ENCODE data around the gene NDUFS7. TPM values are rescaled to one million over a fixed set of nuclear protein-coding genes. Genes with fewer than 3 reads are reported as not detected.

The NDUFS7 gene
- total RNA-seq, 1 donor, result 46.0 TPM

DNA sequence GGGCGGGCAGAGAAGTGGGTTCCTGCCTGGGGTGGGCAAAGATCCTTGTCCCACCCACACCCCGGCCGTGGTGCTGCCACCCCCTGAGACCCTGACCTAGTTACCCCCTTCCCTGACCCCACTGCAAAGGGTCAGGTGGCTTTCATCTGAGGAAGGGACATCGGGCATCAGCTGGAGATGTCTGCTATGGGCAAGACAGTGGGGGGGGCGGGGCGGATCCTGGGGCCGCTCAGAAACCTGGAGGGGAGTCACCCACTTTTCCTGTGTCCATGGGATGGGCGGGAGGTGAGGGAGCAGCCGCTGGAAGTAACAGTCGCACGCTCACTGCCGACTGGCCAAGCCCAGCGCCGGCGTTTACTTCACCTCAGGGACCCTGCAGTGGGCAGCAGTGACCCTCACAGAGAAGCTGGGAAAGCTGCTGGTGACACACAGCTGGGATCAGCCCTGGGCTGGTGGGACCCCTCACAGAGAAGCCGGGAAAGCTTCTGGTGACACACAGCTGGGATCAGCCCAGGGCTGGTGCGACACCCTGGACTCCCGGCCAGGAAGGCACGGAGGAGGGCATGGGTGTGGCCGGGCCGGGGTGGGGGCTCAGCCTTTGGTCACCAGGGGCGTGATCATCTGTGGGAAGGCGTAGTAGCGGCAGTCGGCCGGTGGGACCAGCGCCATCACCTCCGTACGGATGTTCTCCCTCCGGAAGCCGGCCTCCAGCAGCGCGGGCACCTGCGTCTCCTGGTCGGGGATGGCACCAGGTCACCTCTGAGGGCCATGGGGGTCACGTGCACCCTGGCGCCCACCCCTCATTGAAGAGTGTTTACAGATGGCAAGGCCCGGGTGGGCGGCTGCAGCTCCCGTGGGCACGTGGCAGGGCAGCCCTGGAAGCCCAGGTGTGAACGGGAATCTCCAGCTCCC lies 13.3 kb downstream of the NDUFS7 start:
- H3K9me3 ChIP-seq (ENCODE audit: low read depth, low read length), result no peaks in the 10 kb centered on the region
- H2AFZ ChIP-seq (ENCODE audit: low read length), result no peak overlapping the region
- no peak overlapping the region for H3K4me3 ChIP-seq (ENCODE audit: insufficient read depth, low read length)
- peaks cover 7% of the 10 kb centered on the region for H3K36me3 ChIP-seq (ENCODE audit: insufficient read depth, low read length)
- peaks cover 11% of the 10 kb centered on the region for H3K4me1 ChIP-seq (ENCODE audit: insufficient read depth, low read length)
- no peaks in the 10 kb centered on the region for H3K79me2 ChIP-seq (ENCODE audit: insufficient read depth, low read length)
- TF ChIP-seq, protein P1, sequence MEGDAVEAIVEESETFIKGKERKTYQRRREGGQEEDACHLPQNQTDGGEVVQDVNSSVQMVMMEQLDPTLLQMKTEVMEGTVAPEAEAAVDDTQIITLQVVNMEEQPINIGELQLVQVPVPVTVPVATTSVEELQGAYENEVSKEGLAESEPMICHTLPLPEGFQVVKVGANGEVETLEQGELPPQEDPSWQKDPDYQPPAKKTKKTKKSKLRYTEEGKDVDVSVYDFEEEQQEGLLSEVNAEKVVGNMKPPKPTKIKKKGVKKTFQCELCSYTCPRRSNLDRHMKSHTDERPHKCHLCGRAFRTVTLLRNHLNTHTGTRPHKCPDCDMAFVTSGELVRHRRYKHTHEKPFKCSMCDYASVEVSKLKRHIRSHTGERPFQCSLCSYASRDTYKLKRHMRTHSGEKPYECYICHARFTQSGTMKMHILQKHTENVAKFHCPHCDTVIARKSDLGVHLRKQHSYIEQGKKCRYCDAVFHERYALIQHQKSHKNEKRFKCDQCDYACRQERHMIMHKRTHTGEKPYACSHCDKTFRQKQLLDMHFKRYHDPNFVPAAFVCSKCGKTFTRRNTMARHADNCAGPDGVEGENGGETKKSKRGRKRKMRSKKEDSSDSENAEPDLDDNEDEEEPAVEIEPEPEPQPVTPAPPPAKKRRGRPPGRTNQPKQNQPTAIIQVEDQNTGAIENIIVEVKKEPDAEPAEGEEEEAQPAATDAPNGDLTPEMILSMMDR (IDR thresholded peaks at IDR 0.05; ENCODE audit: extremely low read depth, low read depth, low read length), result no peak
- H3K27ac ChIP-seq (ENCODE audit: low read depth, low read length), result no peak overlapping the region
- DNase-seq (ENCODE audit: insufficient read length, low spot score, missing footprints), result no peak
- H3K27me3 ChIP-seq (ENCODE audit: insufficient read depth, low read length), result no peaks in the 10 kb centered on the region
- H4K20me1 ChIP-seq (ENCODE audit: insufficient read depth, low read length), result peaks cover 8% of the 10 kb centered on the region
- no peak overlapping the region for H3K4me2 ChIP-seq (ENCODE audit: insufficient read depth, low read length)

DNA sequence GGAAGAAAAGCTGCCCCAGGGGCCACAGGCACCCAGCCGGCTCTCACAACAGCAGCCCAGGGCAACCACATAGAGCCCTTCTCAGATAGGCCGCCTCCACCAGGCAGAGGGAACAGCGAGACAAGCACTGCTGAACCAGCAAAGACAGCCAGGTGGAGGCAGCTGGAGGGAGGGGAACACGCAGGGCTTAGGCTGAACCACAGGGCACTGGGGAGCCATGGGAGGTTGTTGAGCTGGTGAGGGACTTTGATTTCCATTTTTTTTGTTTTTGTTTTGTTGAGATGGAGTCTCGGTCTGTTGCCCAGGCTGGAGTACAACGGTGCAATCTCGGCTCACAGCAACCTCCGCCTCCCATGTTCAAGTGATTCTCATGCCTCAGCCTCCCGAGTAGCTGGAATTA lies 14.1 kb downstream of the NDUFS7 start:
- Histone ChIP-seq H4K20me1 (ENCODE audit: insufficient read depth, low read length) (peaks cover 8% of the 10 kb centered on the region), H3K79me2 (ENCODE audit: insufficient read depth, low read length) (no peaks in the 10 kb centered on the region), H3K9me3 (ENCODE audit: low read depth, low read length) (no peaks in the 10 kb centered on the region), H3K4me1 (ENCODE audit: insufficient read depth, low read length) (peaks cover 11% of the 10 kb centered on the region), H3K36me3 (ENCODE audit: insufficient read depth, low read length) (peaks cover 7% of the 10 kb centered on the region), H3K27me3 (ENCODE audit: insufficient read depth, low read length) (no peaks in the 10 kb centered on the region), H3K4me3 (ENCODE audit: insufficient read depth, low read length) (no peak overlapping the region), H2AFZ (ENCODE audit: low read length) (no peak overlapping the region), H3K4me2 (ENCODE audit: insufficient read depth, low read length) (no peak overlapping the region), H3K27ac (ENCODE audit: low read depth, low read length) (no peak overlapping the region)
- no peak for DNase-seq (ENCODE audit: insufficient read length, low spot score, missing footprints)
- TF ChIP-seq, protein P1 (IDR thresholded peaks at IDR 0.05; ENCODE audit: extremely low read depth, low read depth, low read length), result no peak

DNA sequence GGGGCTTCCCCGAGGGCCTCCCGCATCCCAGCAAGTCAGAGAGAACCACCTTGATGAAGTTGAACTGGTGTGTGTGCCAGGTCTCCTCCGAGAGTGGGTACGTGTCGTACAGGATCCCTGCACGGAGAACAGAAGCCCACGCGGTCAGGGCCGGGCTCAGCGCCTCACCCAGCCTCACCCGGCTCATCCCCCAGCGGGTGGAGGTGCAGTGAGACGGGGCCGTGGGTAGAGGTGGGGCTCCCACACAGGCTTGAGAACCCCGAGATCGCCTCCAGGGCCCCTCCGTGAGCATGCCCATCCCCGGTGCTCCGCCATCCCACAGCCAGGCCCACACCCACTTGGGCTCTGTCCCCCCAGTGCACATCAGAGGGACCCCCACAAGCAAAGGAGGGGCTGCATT lies 15.4 kb downstream of the NDUFS7 start:
- H3K4me1 ChIP-seq (ENCODE audit: insufficient read depth, low read length), result peaks cover 11% of the 10 kb centered on the region
- H3K4me2 ChIP-seq (ENCODE audit: insufficient read depth, low read length), result no peak overlapping the region
- H3K79me2 ChIP-seq (ENCODE audit: insufficient read depth, low read length), result no peaks in the 10 kb centered on the region
- H3K36me3 ChIP-seq (ENCODE audit: insufficient read depth, low read length), result no peaks in the 10 kb centered on the region
- no peak overlapping the region for H3K27ac ChIP-seq (ENCODE audit: low read depth, low read length)
- H3K9me3 ChIP-seq (ENCODE audit: low read depth, low read length), result no peaks in the 10 kb centered on the region
- no peak for DNase-seq (ENCODE audit: insufficient read length, low spot score, missing footprints)
- no peak overlapping the region for H2AFZ ChIP-seq (ENCODE audit: low read length)
- TF ChIP-seq, protein P1 (IDR thresholded peaks at IDR 0.05; ENCODE audit: extremely low read depth, low read depth, low read length), result no peak
- no peak overlapping the region for H3K4me3 ChIP-seq (ENCODE audit: insufficient read depth, low read length)
- H3K27me3 ChIP-seq (ENCODE audit: insufficient read depth, low read length), result no peaks in the 10 kb centered on the region
- H4K20me1 ChIP-seq (ENCODE audit: insufficient read depth, low read length), result peaks cover 5% of the 10 kb centered on the region

DNA sequence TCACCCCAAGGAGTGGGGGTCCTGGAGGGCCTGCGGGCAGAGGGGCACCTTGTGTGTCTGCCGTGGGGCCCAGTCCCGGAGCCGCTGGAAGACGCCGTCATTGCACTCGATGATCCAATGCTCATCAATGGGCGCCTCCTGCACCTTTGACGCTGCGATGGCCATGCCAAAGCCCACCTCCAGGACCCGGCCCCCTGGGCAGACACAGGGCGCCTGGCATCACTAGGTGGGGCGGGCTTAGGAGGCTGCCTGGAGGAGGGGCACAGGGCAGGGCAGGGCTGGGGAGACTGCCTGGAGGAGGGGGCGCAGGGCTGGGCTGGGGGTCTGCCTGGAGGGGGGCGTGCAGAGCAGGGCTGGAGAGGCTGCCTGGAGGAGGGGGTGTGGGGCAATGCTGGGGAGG lies 16.0 kb downstream of the NDUFS7 start:
- Histone ChIP-seq H2AFZ (ENCODE audit: low read length) (no peak overlapping the region), H3K27me3 (ENCODE audit: insufficient read depth, low read length) (no peaks in the 10 kb centered on the region), H4K20me1 (ENCODE audit: insufficient read depth, low read length) (peaks cover 5% of the 10 kb centered on the region), H3K9me3 (ENCODE audit: low read depth, low read length) (no peaks in the 10 kb centered on the region), H3K4me2 (ENCODE audit: insufficient read depth, low read length) (no peak overlapping the region), H3K27ac (ENCODE audit: low read depth, low read length) (no peak overlapping the region), H3K79me2 (ENCODE audit: insufficient read depth, low read length) (no peaks in the 10 kb centered on the region), H3K4me3 (ENCODE audit: insufficient read depth, low read length) (no peak overlapping the region), H3K36me3 (ENCODE audit: insufficient read depth, low read length) (no peaks in the 10 kb centered on the region), H3K4me1 (ENCODE audit: insufficient read depth, low read length) (peaks cover 11% of the 10 kb centered on the region)
- DNase-seq (ENCODE audit: insufficient read length, low spot score, missing footprints), result no peak
- TF ChIP-seq, protein P1 (IDR thresholded peaks at IDR 0.05; ENCODE audit: extremely low read depth, low read depth, low read length), result no peak

Measured in osteoblast (primary cell).